Parathyroid adenoma (tissue), 2 donors: Measurements from ENCODE around the gene CTBP2.

Experiments
- H2AFZ ChIP-seq: fragments of 300-600 bp; sonication (generic); one replicate; pipeline ENCODE4 v1.7.0; 2017; ENCODE audit warnings: antibody characterized with exemption, mild to moderate bottlenecking
- H3K27ac ChIP-seq: fragments of 300-600 bp; sonication (generic); one replicate; pipeline ENCODE4 v1.7.0; 2017
- H3K27me3 ChIP-seq: fragments of 300-600 bp; sonication (generic); one replicate; pipeline ENCODE4 v1.7.0; 2017; ENCODE audit warnings: low read length; ENCODE audit not compliant: control insufficient read depth, insufficient read depth
- H3K36me3 ChIP-seq: fragments of 300-600 bp; sonication (generic); one replicate; pipeline ENCODE4 v1.7.0; 2017; ENCODE audit warnings: low read length; ENCODE audit not compliant: control insufficient read depth, insufficient read depth
- H3K4me1 ChIP-seq: fragments of 300-600 bp; sonication (generic); one replicate; pipeline ENCODE4 v1.7.0; 2017; ENCODE audit warnings: control low read depth
- H3K4me2 ChIP-seq: fragments of 300-600 bp; sonication (generic); one replicate; pipeline ENCODE4 v1.7.0; 2017; ENCODE audit warnings: low read length
- H3K4me3 ChIP-seq: fragments of 300-600 bp; sonication (generic); one replicate; pipeline ENCODE4 v1.7.0; 2017; ENCODE audit warnings: low read depth, low read length
- H3K79me2 ChIP-seq: fragments of 300-600 bp; sonication (generic); one replicate; pipeline ENCODE4 v1.7.0; 2017; ENCODE audit warnings: control low read depth
- H3K9ac ChIP-seq: fragments of 300-600 bp; sonication (generic); one replicate; pipeline ENCODE4 v1.7.0; 2017; ENCODE audit warnings: mild to moderate bottlenecking
- H3K9me3 ChIP-seq: fragments of 300-600 bp; sonication (generic); one replicate; pipeline ENCODE4 v1.7.0; 2017; ENCODE audit warnings: low read length; ENCODE audit not compliant: control insufficient read depth
- CTCF ChIP-seq: fragments of 300-600 bp; sonication (generic); IDR thresholded peaks from one replicate; pipeline ENCODE4 v1.7.0; 2017; ENCODE audit warnings: antibody characterized with exemption, mild to moderate bottlenecking
- donor health status: primary hyperparathyroidism.

The CTBP2 gene

GRCh38 chr10:125134483-125134848, 25.9 kb downstream of the CTBP2 start:
- no peak overlapping the region for H3K4me2 ChIP-seq
- no peaks in the 10 kb centered on the region for H3K27me3 ChIP-seq
- peaks cover 6% of the 10 kb centered on the region for H3K4me1 ChIP-seq
- no peak overlapping the region for H3K27ac ChIP-seq
- peaks cover 58% of the 10 kb centered on the region for H3K79me2 ChIP-seq
- H3K4me3 ChIP-seq = no peak overlapping the region
- no peaks in the 10 kb centered on the region for H3K36me3 ChIP-seq
- TF ChIP-seq CTCF = no peak
- H2AFZ ChIP-seq = no peak overlapping the region
- H3K9me3 ChIP-seq = no peaks in the 10 kb centered on the region
- no peak overlapping the region for H3K9ac ChIP-seq

DNA sequence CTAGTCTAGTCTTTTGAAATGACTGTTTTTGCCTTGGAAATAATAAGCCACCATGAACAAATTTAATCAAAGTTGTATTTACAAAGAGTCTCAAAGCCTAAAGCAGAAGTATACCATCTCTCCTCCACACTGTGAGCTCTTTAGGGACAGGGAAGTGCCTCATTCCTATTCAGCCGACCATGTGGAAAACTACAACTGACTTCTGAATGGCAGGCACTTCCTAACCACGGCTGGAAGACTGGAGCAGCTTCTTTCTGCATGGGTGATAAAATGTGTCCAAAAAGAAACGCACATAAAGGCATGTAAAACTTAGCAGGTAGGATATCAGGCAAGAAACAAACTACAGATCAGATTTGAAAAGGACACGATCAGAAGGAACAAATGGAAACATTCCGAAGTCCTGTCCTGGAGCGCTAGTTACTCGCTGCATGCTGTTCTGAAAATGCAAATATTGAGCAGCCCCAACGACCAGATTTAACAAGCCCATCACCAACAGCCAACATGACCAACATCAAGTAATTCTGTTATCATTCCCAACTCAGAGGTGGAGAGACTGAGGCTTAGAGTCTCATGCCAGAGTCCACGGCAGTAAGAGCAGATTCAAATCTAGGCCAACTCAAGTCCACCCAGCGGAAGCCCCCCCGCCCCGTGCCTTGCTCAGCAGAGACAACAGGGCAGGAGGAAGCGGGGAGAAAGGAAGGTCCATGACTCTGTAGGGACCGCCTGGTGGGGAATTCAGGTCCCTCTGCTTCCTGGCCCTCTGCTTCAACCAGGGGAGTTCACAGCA, 26.5 kb downstream of the CTBP2 start:
- Histone ChIP-seq H3K4me3 (no peak overlapping the region), H3K27ac (no peak overlapping the region), H3K4me2 (no peak overlapping the region), H3K9ac (no peak overlapping the region), H2AFZ (no peak overlapping the region), H3K9me3 (no peaks in the 10 kb centered on the region), H3K4me1 (peaks cover 6% of the 10 kb centered on the region), H3K36me3 (no peaks in the 10 kb centered on the region), H3K27me3 (no peaks in the 10 kb centered on the region), H3K79me2 (peaks cover 61% of the 10 kb centered on the region)
- no peak for TF ChIP-seq CTCF

DNA sequence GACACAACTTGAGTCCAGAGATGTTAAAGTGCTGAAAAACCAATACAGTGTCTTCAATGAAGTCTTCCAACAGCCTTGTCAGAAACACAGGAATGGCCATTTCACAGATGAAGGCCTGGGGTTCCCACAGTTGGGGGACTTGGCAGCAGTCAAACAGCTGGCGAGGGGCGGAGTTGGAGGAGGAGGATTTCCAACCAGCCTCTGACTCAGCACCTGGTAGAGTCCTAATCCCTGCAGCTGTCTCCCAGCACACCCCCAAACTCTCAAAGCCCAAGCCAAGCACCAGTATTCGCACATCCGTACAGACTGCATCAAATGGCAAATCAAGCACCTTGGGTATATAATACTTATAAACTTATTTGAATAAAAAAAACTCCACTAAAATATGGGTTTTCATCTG, 28.0 kb downstream of the CTBP2 start:
- Histone ChIP-seq H3K4me1 (peaks cover 6% of the 10 kb centered on the region), H3K4me2 (no peak overlapping the region), H2AFZ (no peak overlapping the region), H3K79me2 (peaks cover 63% of the 10 kb centered on the region), H3K9ac (no peak overlapping the region), H3K4me3 (no peak overlapping the region), H3K27ac (no peak overlapping the region), H3K36me3 (no peaks in the 10 kb centered on the region), H3K27me3 (no peaks in the 10 kb centered on the region), H3K9me3 (no peaks in the 10 kb centered on the region)
- TF ChIP-seq CTCF = no peak

DNA sequence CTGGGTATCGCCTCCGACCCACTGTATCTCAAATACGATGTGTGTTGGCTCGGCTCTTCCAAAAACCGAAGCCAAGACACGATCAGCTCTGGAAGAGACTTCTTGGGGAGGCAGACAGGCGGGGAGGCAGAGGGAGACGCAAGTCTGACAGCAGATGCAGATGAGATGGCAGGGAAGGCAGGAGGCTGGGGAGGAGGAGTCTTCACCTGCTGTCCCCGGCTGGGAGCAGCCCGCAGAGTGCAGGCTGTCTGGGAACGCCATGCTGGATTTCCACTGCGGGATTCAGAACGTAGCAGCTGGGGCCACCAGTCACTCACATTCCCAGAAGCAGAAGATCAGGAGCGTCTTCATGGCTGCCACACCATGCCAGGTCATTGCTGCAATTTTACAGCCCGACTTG, 29.4 kb downstream of the CTBP2 start:
- H3K4me3 ChIP-seq = no peak overlapping the region

More for the DNA sequence above, 29.4 kb downstream of the CTBP2 start:
- H3K9me3 ChIP-seq = no peaks in the 10 kb centered on the region
- TF ChIP-seq CTCF = no peak
- no peak overlapping the region for H3K4me2 ChIP-seq
- H3K27me3 ChIP-seq = no peaks in the 10 kb centered on the region
- no peaks in the 10 kb centered on the region for H3K36me3 ChIP-seq
- no peak overlapping the region for H3K27ac ChIP-seq
- H3K79me2 ChIP-seq = peaks cover 68% of the 10 kb centered on the region
- H2AFZ ChIP-seq = no peak overlapping the region
- H3K4me1 ChIP-seq = peaks cover 6% of the 10 kb centered on the region
- no peak overlapping the region for H3K9ac ChIP-seq
